ENCODE results near the gene GABRG3. TPM values are rescaled to one million over a fixed set of nuclear protein-coding genes. Genes with fewer than 3 reads are reported as not detected.
"Not testable (repeated sequence)": the region's sequence is repeated elsewhere in the genome, so short reads cannot be mapped to it uniquely, and the experiment has no call there.

Gene GABRG3
- total RNA-seq, 1 donor from 2014 or later: not detected

DNA sequence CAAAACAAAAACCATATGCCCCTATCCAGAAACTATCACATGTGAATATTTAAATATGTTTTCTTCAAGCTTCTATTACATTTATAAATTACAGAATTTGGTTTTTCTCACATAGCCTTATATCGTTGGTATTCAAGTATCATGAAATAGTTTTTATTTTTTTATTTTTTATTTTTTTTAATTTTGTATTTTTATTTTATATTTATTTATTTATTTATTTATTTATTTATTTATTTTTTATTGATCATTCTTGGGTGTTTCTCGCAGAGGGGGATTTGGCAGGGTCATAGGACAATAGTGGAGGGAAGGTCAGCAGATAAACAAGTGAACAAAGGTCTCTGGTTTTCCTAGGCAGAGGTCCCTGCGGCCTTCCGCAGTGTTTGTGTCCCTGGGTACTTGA lies 32.0 kb downstream of the GABRG3 start:
- not testable (repeated sequence) for ATAC-seq

DNA sequence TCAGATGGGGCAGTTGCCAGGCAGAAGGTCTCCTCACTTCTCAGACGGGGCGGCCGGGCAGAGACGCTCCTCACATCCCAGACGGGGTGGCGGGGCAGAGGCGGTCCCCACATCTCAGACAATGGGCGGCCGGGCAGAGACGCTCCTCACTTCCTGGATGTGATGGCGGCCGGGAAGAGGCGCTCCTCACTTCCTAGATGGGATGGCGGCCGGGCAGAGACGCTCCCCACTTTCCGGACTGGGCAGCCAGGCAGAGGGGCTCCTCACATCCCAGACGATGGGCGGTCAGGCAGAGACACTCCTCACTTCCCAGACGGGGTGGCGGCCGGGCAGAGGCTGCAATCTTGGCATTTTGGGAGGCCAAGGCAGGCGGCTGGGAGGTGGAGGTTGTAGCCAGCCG lies 33.2 kb downstream of the GABRG3 start:
- not testable (repeated sequence) for ATAC-seq

DNA sequence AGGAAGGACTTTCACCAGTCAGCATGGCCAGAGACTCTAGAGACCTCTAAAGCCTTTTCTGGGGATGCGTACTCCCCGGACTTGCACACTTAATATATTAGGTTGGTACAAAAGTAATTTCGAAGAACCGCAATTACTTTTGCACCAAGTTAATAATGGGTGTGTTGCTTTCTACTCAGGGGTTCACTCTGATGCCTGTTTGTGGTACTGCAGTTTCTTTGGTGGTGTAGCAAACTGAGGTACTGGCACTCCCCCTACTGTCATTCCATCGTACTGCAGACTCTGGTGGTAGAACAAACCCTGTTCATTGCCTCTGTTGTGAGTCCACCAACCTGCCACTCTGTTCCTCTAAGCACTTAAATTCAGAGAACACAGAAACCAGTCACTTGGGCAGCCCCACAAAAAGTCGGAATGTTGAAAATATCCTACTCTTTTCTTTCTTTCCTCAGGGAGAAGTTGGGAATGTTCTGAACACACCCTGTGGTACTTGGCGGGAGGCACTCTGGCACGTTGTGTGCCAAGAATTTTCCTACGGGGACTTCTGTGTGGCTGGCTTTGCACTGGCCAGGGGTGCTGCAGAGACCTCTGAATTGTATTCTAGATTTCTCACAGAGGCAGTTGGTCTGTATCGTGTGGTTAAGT lies 46.3 kb downstream of the GABRG3 start:
- peak; percentile 79 for ATAC-seq

DNA sequence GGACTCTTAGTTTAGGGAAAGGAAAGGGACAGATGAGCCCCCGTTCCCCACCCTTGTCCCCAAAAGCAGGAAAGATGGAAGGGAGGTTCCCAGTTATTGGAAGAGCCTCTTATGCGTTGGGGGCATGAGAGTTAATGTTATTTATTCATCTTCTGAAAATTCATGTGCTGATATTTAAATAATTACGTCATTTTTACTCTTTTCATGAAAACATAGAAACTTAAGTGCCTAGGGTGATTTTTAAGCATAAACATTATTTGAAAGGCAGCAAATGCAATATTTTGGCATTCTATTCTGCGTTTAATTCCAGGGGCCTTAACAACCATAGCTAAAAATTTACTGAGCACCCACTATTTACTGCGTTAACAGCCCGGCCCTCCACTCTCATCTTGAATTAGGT lies 48.7 kb downstream of the GABRG3 start:
- no peak for ATAC-seq

DNA sequence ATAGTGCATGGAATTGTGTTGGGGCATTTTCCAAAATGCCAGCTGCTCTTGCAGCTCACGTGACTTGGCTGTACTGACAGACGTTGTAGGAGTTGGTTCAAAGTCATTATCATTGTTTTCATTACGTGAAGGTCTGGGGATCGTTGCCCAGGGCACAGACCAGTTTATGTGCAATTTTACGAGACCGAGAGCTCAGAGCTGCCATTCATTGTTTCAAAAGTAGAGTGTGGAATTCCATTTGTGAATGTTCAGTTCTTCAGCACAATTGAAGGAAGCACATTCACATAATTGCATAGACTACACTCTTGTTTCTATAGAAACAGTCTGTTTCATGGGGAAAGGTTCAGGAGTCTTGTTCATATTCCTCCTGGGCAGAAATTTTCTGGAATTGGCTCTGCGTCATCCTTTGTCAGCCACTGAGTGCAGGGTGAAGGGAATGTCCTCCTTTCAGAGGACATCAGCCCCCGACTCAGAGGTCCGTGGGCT lies 54.5 kb downstream of the GABRG3 start:
- no peak for ATAC-seq

DNA sequence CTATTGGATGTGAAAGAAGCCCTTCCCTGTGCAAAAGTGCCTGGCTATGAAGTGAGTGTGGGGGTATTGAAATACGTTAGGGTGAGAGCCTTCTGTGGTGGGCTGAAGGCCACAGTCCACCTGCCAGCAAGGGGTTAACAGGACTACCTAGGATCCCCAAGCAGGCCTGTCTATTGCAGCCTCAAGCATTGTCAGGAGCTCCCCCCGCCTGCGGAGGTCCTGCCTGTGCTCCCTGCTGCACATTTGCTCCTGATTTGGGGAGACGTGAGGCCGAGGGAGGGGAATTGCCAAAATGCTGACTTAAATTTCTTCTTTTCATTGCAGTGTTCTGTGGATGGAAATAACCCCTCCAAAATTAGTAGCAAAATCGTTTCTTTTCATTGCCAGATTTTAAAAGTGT lies 56.2 kb downstream of the GABRG3 start:
- ATAC-seq: no peak

DNA sequence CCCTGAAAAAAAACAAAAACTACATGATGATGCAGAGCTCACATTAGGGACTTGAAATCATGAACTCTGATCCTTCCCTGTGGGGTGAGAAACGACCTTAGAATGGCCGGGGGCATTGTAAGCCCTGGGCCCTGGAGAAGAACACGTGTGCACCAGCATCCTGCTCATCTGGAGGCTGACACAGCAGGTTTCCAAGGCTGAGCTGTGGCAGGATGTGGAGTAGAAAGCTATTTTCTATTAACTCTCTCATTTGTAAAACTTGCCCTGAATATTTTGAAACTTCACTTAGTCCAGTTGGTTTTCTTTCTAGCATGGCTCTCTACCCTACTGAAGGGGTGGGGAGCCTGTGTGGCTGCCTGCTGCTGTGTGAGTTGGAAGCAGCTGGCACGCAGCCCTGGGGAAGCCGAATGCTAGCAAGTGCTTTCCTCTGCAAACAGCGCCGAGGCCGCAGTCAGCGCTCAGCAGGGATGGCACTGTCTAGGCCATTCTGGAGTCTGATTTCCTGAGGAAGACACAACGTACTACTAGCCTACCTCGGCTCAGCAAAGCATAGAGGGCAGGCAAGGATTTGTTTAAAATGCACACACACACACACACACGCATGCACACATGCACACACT lies 58.0 kb downstream of the GABRG3 start:
- no peak for ATAC-seq

DNA sequence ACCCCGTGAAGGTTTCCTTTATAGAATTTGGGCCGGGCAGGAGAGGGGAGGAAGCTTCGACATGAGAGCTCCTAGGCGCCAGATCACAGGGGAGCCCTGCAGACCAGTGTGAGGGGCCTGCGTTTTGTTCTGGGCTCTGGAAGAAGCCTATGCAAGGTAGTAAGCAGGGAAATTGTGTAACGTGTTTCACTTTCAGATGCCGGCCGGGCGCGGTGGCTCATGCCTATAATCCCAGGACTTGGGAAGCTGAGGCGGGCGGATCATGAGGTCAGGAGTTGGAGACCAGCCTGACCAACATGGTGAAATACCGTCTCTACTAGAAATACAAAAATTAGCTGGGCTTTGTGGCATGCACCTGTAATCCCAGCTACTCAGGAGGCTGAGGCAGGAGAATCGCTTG lies 65.2 kb downstream of the GABRG3 start:
- ATAC-seq: no peak

DNA sequence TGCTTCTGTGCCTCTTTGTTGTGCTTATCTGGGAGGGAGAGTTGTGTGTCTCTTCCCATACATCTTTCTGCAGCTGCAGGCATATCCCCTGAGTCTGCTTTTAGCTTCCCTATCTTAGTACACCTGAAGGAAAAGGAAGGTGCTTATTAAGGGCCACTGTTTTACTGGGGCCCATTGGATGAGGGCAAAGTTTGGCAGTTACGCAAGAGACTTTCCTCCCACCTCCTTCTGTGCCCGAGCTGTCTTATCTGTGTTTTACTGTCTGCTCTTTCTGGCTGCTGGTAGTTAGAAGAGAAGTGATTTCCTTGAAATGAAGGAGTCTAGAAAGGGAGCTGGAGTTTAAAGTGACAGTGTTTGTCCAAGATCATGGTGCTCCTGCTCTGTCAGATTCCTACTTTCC lies 66.5 kb downstream of the GABRG3 start:
- no peak for ATAC-seq

DNA sequence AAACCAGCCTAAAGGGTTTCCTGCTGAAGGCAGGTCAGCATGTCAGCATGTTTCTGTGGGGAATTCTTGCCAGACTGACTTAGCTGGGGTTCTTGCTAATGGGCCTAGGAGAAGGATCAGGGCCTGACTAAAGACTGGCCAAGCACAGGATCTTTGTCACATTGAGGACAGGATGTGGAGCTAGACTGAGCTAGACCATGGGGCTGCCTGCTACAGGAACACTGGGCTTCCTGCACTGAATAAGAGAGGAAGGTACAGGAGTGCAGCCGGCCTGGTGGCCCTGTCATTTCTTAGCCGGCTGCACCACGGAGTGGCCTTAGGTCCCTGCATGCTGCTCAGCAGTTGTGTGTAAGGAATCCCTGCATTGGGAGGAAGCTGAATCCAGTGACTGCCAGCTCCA lies 68.2 kb downstream of the GABRG3 start:
- ATAC-seq: no peak

DNA sequence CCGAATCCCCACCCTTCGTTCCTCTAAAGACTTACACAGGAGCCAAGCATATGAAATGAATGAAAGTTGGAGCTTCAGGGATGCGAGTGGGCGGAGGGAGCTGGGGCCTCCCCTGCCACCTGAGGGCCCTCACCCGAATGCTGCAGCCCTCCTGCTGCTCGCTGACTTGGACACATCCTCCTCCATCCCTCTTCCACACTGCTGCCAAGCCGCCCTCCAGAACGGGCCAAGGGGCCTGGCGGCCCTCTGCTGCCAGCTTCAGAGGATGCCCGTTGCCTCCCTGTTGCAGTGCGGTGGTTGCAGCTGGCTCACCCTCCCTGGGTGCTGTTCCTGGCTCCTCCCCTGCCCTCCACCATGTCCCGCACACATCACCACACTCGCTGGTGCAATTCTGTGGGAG lies 71.2 kb downstream of the GABRG3 start:
- ATAC-seq: no peak

DNA sequence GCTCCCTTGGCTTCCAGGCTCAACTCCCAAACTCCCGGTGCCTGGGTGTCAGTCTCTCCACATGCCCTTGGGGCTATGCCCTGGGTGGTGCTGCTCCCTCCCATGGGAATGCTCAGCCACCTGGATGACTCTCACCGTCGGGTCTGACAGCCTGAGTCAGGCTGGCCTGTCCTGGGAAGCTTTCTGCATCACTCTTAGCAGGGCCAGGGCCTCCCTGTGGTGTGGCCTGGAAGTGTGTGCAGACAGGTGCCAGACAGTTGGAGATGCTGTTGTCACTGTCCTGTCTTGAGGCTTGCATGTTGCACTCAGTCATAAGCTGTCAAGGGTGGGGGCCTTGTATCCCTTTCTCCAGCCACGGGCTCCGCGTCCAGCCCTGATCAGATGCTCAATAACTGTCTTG lies 71.7 kb downstream of the GABRG3 start:
- no peak for ATAC-seq

DNA sequence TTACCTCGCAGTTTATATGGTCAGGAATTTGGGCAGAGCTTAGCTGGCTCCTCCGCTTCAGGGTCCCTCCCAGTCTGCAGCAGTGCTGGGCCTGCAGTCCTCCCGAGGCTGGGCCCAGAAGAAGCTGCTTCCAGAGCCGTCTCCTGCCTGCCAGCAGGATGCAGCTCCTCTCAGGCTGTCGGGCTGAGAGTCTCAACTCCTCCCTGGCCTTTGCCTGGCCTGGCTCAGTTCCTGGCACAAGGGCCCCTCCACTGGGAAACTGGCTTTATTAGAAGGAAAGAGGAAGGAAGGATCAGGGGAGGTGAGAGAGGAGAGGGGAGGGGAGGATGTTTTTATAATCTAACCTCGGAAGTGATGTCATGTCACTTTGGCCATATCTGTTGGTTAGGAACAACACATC lies 72.8 kb downstream of the GABRG3 start:
- ATAC-seq: no peak

DNA sequence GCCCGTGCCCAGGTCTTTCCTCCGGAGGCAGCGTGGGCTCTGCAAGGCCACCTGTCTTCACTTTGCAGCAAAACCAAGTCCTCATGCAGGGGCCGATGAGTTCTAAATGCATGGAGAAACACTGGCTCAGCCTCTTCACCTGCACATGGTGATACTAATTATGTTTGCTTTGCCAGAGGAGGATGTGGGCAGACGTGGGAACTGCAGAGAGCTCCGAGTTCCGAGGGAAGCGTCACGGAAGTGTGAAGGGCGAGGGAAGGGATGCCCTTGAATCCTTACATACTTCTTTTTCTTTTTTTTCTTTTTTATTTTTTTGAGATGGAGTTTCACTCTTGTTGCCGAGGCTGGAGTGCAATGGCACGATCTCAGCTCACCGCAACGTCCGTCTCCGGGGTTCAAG lies 74.8 kb downstream of the GABRG3 start:
- ATAC-seq: no peak

DNA sequence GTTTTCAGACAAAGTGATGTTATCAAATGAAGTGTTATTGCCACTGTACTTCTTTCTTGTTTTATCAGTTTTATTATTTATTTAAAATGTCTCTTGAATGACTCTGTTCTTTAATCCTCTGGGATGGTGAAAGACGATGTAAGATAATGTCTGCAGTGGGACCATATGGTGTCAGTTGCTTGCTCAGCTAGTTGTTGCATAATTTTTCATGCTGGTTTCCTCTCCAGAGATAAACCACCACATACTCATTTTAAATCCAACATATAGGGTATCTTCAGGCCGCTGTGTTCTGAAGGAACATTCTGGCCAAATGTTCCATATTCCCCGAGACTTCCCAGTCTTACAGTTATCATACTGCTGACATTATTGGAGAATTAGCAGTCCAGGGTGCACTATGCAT lies 75.9 kb downstream of the GABRG3 start:
- ATAC-seq: no peak

DNA sequence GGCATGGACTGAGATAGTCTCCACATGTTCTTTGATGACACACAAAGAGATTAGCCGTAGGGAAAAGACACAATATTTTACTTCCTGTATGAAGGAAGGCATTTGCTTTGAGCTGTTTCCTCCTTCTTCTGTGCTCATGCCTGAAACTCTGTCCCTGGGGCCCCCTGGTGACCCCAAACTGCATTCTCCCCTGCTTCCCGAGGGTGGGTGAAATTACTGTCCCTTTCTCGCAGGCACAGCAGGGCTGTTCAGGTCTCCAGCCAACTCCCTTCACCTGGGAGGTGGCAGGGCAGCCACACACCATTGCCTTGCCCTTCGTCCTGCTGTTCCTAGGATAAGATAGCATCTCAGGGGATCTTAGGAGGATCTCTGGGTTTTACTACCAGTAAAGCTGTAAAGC lies 79.2 kb downstream of the GABRG3 start:
- no peak for ATAC-seq

DNA sequence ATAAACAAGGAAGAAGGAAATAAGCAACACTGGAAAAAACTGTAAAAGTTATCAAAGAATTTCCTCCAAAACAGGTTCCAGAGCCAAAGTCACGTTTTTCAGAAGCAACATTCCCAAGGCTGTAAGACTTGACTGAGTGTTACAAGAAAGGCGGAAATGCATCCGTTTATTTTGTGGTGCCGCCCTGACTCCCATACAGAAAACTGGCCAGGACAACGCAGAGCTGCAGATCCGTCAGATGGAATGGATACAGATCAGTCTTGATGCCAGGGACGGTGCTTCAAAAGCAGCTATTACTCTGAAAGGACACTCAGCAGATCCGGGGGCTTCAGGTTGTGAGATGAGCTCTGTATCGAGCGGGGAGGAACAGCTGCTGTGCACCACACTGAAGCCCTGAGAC lies 83.4 kb downstream of the GABRG3 start:
- ATAC-seq: no peak

DNA sequence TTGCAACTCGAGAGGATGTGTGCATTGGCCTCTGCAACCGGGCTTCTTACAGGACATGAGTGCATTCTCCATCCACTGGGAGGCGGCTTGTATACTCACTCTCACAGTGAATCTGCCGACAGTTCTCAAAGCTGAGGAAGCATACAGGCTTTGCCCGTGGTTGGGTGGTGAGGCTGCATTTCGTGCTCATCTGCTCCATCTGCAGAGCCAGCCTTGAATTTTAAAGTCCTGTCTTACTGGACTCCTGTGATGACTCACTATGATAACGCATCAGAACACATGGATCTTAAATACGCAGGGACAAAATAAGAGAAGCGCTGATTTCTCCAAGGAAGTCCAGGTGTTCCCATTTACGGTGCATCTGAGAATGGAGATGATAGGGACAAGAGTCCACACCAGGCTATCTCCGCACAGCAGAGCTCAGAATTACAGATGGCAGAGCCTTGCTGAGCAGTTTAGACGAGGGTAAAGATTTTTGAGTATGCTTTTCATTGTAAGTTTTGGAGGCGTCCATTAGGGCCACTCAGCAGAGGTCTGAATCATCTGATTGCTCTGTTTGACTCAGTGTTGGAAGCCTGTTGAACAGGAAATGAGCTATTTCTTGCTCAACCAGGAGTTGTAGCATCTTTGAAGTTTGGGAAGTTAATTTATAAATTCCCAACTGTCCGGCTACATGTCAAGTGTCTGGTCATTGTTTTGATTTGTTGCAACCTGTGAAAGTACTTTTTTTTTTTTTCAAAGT lies 87.1 kb downstream of the GABRG3 start:
- ATAC-seq: peak; percentile 48

DNA sequence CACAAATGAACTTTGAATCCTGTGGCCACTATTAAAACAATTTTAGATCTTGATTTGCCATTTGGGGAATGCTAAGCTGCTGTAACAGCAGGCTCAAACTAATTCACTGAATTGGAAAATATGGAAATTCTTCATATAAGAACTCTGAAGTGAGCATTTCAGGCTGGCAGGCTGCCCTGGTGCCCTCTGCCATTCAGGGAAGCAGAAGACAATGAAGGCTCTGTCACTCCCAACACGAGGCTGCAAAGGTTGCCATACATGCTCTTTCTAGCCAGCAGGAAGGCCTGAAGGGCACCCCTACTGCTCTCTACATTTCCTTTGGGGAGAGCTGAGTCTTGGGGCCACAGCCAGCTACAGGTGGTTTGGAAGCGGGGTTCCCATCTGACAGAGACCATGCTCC lies 88.0 kb downstream of the GABRG3 start:
- no peak for ATAC-seq

DNA sequence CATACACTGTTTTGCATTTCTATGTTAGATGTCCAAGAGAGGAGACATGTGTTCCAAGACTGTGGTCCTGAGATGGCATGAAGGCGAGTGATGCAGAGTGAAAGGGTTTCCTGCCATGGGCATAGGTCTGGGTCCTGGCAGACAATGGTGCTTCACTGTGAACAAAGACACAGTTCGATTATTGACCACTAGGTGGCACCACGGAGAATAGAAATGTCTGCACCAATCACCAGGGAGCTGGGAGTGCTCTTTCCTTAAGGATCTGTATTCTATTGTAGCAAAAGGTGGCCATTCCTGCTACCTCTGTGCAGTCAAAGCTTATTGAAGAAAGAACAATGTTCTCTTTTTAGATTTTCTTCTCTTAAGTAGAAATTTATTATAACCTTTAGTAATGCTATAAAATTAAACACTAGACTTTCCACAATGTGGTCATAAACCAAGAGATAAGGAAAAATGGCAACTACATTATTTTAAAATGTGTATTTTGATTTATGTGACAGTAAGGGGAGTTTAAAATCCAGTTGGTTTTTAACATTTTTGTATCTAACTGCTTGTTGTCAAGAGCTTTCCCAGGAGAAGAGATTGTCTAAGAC lies 88.7 kb downstream of the GABRG3 start:
- peak; percentile 78 for ATAC-seq

DNA sequence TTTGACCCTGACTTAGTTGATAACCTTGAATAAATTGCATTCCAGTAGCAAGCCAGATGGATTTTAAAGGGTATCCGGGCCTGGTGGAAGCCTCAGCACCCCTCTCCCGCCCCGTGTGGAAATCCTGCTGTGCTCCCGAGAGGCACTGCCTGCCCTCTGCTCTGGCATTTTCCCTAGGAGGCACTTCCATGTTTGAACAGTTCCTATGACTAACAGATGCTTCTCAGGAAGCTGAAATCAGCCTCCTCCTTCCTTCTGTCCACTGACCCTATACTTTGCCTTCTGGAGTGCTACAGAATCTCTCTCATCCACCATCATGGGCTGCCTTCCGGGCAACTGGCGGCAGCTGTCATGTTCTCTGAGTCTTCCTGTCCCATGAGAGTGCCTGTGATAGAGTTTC lies 90.8 kb downstream of the GABRG3 start:
- ATAC-seq: no peak

DNA sequence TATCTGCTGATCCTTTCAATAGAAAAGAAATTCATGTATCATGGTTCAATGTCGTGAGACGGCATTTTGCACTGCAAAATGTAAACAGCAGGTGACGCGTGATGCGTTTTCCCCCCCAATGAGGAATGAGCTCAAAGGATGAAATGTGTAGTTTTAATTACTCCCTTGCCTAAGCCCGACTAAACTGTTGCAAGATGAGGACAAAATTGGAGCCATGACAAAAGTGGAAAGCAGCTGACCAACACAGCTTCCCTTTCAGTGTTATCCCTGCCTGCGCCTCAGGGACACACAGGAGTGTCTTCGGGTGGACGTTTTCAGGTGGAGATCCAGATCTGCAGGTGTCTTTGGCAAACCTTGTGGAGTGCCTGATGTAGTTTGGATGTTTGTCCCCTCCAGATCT lies 92.0 kb downstream of the GABRG3 start:
- no peak for ATAC-seq

DNA sequence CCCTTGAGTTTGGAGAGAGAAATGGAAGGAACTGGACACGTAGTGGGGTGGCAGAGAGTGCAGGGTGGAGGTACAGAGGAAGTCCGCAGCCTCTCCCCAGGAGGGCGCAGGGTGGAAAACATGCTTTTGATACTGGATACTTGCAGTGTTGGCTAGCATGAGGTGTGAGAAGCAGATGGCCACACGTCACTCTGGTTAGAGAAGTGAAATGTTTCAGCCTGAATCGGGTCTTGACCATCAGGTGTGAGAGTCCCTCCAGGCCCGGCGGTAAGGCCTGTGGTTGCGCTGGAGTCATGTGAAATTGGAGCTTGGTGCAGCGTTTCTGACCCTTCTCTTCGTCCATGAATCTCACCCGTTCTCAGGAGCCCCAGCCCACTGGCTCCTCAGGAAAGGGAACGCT lies 93.1 kb downstream of the GABRG3 start:
- no peak for ATAC-seq

DNA sequence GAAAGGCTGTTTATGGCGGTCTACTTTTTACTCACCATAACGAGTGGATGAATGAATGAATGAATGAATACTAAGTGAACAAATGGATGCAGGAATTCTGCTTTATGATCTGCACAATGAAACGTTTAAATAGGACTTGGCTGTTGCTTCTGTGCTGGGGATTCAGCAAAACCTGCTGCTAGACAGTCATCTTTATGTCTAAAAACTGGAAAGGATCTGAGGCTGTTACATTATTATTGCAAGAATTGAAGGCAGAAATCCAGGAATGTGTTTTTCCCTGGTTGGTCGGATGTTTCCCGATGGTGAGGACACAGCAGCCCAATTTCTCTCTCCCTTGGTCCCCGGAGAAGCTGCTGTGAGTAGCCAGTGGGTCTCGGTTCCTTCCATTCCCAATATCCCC lies 94.2 kb downstream of the GABRG3 start:
- ATAC-seq: no peak

Data from esophagus mucosa (tissue), 1 donor.